Calu3 (cell line): Measurements from ENCODE around the gene KRT40. TPM values are rescaled to one million over a fixed set of nuclear protein-coding genes. Genes with fewer than 3 reads are reported as not detected.
A peak's percentile ranks its signal among the peaks of the same experiment; 100 is the strongest.

Source experiments
- BruUV-seq: library from RNA; stranded (reverse); fragments of 400-500 nt; replicated peaks from 2 replicates; lab custom pipeline; 2021; lab: Mats Ljungman, UMichigan
- CTCF ChIA-PET: fragments of 300-600 bp; sonication (Branson Sonifier 250); formaldehyde crosslinking; loops from one replicate; lab custom pipeline; 2022; ENCODE audit warnings: antibody characterized with exemption; lab: Charles Lee
- DNase-seq: peaks from one replicate; pipeline ENCODE4 v3.0.0; 2022
- H3K27ac Mint-ChIP-seq: one replicate; pipeline ENCODE4 v1.8.0; 2022; ENCODE audit warnings: mixed read lengths; ENCODE audit not compliant: unreplicated experiment
- H3K27me3 Mint-ChIP-seq: one replicate; pipeline ENCODE4 v1.8.0; 2022; ENCODE audit warnings: mixed read lengths; ENCODE audit not compliant: unreplicated experiment
- H3K36me3 Mint-ChIP-seq: one replicate; pipeline ENCODE4 v1.8.0; 2022; ENCODE audit warnings: mild to moderate bottlenecking, moderate library complexity, mixed read lengths; ENCODE audit not compliant: insufficient read depth, unreplicated experiment
- H3K4me1 Mint-ChIP-seq: one replicate; pipeline ENCODE4 v1.8.0; 2022; ENCODE audit warnings: mild to moderate bottlenecking, low read depth, mixed read lengths; ENCODE audit not compliant: unreplicated experiment
- H3K4me3 Mint-ChIP-seq: one replicate; pipeline ENCODE4 v1.8.0; 2022; ENCODE audit warnings: mild to moderate bottlenecking, low read depth, moderate library complexity, mixed read lengths; ENCODE audit not compliant: unreplicated experiment
- H3K9me3 Mint-ChIP-seq: one replicate; pipeline ENCODE4 v1.8.0; 2022; ENCODE audit warnings: low read depth, mixed read lengths; ENCODE audit not compliant: unreplicated experiment
- intact Hi-C: fragments of 100-400 bp; cut with micrococcal nuclease; formaldehyde crosslinking; loops from one replicate; pipeline ENCODE4 v1.10.0; 2022; ENCODE audit not compliant: unreplicated experiment
- total RNA-seq: library from RNA; stranded (reverse); gene quantifications from 2 replicates; pipeline ENCODE4 v1.2.3, GENCODE V29; 2022
- TF ChIP-seq, protein P1 (sequence below): fragments of 200-600 bp; IDR thresholded peaks from one replicate; pipeline ENCODE4 v1.8.0; 2022; ENCODE audit warnings: antibody characterized with exemption; ENCODE audit not compliant: unreplicated experiment

Gene KRT40
- total RNA-seq, 1 experiment from 2014 or later = not detected

DNA sequence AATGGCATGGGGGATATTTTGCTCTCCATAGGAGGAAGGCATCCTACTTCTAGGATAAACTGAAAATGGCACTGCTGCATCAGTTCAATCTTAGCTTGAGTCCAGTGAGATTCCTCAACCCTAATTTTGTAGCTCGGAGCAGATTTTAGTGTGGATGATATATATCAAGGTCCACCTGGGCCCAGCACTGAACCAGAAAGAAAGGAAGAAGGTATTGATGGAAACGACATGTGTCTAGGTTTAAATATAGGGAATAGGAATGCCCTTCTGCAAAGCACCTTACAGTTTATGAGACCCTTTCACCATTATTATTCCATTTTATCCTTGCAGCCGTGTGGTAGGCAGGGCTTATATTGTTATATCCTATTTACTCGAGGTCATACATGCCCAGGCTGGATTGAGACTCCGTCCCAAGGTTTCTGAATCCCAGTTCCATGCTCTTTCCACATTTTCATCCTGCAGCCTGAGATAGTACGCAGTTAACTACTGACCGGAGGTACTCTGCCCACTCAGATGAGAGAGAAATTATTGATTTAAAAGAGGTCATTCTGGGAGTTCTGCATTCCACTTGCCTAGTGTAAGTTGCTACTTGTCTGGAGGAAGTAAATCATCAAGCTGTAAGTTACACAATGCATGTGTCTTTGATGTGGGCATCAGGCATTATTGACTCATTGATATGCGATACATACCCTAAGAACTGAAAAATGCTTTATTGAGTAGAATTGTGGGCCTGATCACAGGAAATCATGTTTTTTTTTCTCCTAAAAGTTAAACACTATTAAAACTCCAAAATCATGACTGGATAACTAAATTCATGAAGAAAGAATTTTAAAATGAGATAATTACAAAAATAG is 27.5 kb downstream of the KRT40 start:
- H3K4me1 Mint-ChIP-seq = peaks cover 97% of the 10 kb centered on the region
- peak overlapping the region; percentile 94 for H3K27ac Mint-ChIP-seq
- TF ChIP-seq, protein P1, sequence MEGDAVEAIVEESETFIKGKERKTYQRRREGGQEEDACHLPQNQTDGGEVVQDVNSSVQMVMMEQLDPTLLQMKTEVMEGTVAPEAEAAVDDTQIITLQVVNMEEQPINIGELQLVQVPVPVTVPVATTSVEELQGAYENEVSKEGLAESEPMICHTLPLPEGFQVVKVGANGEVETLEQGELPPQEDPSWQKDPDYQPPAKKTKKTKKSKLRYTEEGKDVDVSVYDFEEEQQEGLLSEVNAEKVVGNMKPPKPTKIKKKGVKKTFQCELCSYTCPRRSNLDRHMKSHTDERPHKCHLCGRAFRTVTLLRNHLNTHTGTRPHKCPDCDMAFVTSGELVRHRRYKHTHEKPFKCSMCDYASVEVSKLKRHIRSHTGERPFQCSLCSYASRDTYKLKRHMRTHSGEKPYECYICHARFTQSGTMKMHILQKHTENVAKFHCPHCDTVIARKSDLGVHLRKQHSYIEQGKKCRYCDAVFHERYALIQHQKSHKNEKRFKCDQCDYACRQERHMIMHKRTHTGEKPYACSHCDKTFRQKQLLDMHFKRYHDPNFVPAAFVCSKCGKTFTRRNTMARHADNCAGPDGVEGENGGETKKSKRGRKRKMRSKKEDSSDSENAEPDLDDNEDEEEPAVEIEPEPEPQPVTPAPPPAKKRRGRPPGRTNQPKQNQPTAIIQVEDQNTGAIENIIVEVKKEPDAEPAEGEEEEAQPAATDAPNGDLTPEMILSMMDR = no peak
- CTCF ChIA-PET = interaction anchor here (0.5 to 4.0 kb wide), 26 partner anchors 8 to 1307 kb away, joined by 3 to 33 read pairs (median 4); partner anchors contain the start of genes KRT23 and KRTAP2-3
- no peaks in the 10 kb centered on the region for H3K27me3 Mint-ChIP-seq
- H3K4me3 Mint-ChIP-seq = peak overlapping the region; percentile 27
- H3K36me3 Mint-ChIP-seq = peaks cover 63% of the 10 kb centered on the region
- no peaks in the 10 kb centered on the region for H3K9me3 Mint-ChIP-seq
- intact Hi-C loops = loop anchor here (1.0 to 5.0 kb wide), 4 partner anchors 41 to 176 kb away; no protein-coding TSS in a partner anchor
- TSS peak; percentile 84 for BruUV-seq
- peak; percentile 88 for DNase-seq

DNA sequence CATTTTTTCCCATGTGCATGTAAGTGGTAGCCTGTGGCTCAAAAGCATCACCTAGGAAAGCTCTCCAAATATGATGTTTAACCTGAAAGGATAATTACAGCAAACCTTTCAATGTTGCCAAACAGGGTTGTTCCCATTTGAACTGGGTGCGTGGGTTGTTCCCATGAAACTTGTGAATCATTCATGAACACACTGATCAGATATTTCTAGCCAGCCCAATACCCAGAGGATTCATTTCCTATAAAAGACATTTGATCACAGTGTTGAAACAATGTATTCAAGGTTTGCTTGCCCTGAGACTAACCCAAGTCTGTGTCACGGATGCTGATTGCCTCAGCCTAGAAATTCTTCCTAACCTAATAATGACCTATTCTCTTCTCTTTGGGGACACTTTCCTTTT is 30.2 kb downstream of the KRT40 start:
- Mint-ChIP-seq H3K27ac (peak overlapping the region; percentile 94), H3K9me3 (no peaks in the 10 kb centered on the region), H3K27me3 (no peaks in the 10 kb centered on the region), H3K4me1 (peaks cover 100% of the 10 kb centered on the region), H3K36me3 (peaks cover 65% of the 10 kb centered on the region), H3K4me3 (peak overlapping the region; percentile 49)
- TF ChIP-seq, protein P1 = no peak
- CTCF ChIA-PET = interaction anchor here (0.6 to 3.0 kb wide), 16 partner anchors 17 to 568 kb away, joined by 3 to 48 read pairs (median 6); partner anchors contain the start of genes KRT23 and KRTAP2-3
- intact Hi-C loops = loop anchor here (1.0 kb wide), 1 partner anchor 106 kb away; the partner anchor contains the start of gene KRTAP2-3
- peak; percentile 90 for DNase-seq
- no TSS peak for BruUV-seq

DNA sequence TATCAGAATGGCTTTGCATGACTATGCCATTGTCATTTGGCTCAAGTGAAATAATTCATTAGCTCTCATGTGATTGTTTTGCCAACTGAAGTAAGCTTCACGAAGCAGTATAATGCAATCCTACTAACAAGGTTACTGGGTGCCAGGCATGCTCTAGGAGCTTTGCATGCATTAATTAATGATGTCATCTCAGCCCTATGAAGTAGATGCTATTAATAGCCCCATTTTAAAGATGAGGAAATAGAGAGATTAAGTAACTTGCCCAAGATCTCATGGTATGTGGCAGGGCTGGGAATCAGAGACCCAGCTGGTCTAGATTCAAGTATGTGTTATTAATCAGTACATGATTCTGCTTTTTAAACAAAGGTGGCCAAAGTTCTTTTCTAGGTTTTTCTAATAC is 31.5 kb downstream of the KRT40 start:
- no peaks in the 10 kb centered on the region for H3K27me3 Mint-ChIP-seq
- H3K27ac Mint-ChIP-seq = peak overlapping the region; percentile 94
- H3K9me3 Mint-ChIP-seq = no peaks in the 10 kb centered on the region
- H3K36me3 Mint-ChIP-seq = peaks cover 55% of the 10 kb centered on the region
- TF ChIP-seq, protein P1 = no peak
- no TSS peak for BruUV-seq
- peak; percentile 79 for DNase-seq
- peaks cover 93% of the 10 kb centered on the region for H3K4me1 Mint-ChIP-seq
- H3K4me3 Mint-ChIP-seq = peak overlapping the region; percentile 49
- CTCF ChIA-PET = interaction anchor here (0.5 to 3.0 kb wide), 30 partner anchors 9 to 699 kb away, joined by 3 to 48 read pairs (median 4); partner anchors contain the start of genes KRT23, KRT39, KRT40 and KRTAP2-3
- intact Hi-C loops = loop anchor here (1.0 kb wide), 2 partner anchors 15 to 37 kb away; partner anchors contain the start of gene KRT23

DNA sequence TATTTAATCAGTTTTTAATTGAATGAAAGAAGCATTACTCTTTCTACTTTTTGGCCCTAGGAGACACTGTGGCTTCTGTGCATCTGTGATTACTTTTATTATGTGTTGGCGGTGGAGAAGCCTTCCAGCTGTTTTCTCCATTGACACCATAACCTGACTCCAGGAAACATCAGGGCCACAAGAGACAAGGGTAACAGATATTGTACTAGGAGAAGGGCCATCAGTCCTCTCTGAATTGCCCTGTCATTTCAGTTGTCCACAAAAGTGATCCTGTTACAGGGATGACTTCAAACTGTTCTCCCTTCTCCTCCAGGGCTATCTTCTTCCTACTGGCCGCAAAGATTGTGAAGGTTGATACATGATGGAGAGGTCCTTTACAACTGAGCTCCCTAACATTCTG is 32.0 kb downstream of the KRT40 start:
- H3K9me3 Mint-ChIP-seq = no peaks in the 10 kb centered on the region
- intact Hi-C loops = loop anchor here (1.0 kb wide), 2 partner anchors 15 to 37 kb away; partner anchors contain the start of gene KRT23
- H3K36me3 Mint-ChIP-seq = peaks cover 54% of the 10 kb centered on the region
- no peak for DNase-seq
- peak overlapping the region; percentile 94 for H3K27ac Mint-ChIP-seq
- TF ChIP-seq, protein P1 = no peak
- CTCF ChIA-PET = interaction anchor here (0.5 to 3.0 kb wide), 28 partner anchors 10 to 1305 kb away, joined by 3 to 48 read pairs (median 5); partner anchors contain the start of genes KRT23, KRT40 and KRTAP2-3
- H3K4me1 Mint-ChIP-seq = peaks cover 90% of the 10 kb centered on the region
- H3K4me3 Mint-ChIP-seq = peak overlapping the region; percentile 49
- no peaks in the 10 kb centered on the region for H3K27me3 Mint-ChIP-seq
- no TSS peak for BruUV-seq
